Coronary artery (tissue), 2 donors: ENCODE measurements around the gene RNF224.
"Not testable (repeated sequence)": the region's sequence is repeated elsewhere in the genome, so short reads cannot be mapped to it uniquely, and the experiment has no call there.

Source experiments
- DNase-seq: peaks from one replicate; pipeline ENCODE4 v3.0.0-alpha.2; 2017; ENCODE audit warnings: low spot score
- H3K27ac ChIP-seq, 2 donors: fragments of 200-600 bp; sonication (generic); one replicate each; pipeline ENCODE4 v1.5.1; 2016 to 2019
- H3K4me3 ChIP-seq: fragments of 200-600 bp; sonication (generic); 2 replicates; pipeline ENCODE4 v1.5.1; 2016; ENCODE audit warnings: mild to moderate bottlenecking, moderate library complexity
- TF ChIP-seq, protein P1 (sequence below): fragments of 200-600 bp; sonication (generic); IDR thresholded peaks from one replicate; pipeline ENCODE4 v1.5.1; 2019; ENCODE audit warnings: antibody characterized with exemption

Gene RNF224

GRCh38 chr9:137256362-137256761, 29.1 kb downstream of the RNF224 start:
- no peak for DNase-seq
- TF ChIP-seq, protein P1, sequence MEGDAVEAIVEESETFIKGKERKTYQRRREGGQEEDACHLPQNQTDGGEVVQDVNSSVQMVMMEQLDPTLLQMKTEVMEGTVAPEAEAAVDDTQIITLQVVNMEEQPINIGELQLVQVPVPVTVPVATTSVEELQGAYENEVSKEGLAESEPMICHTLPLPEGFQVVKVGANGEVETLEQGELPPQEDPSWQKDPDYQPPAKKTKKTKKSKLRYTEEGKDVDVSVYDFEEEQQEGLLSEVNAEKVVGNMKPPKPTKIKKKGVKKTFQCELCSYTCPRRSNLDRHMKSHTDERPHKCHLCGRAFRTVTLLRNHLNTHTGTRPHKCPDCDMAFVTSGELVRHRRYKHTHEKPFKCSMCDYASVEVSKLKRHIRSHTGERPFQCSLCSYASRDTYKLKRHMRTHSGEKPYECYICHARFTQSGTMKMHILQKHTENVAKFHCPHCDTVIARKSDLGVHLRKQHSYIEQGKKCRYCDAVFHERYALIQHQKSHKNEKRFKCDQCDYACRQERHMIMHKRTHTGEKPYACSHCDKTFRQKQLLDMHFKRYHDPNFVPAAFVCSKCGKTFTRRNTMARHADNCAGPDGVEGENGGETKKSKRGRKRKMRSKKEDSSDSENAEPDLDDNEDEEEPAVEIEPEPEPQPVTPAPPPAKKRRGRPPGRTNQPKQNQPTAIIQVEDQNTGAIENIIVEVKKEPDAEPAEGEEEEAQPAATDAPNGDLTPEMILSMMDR = no peak
- peak overlapping the region; percentile 93 for H3K4me3 ChIP-seq
- no peak overlapping the region for H3K27ac ChIP-seq

DNA sequence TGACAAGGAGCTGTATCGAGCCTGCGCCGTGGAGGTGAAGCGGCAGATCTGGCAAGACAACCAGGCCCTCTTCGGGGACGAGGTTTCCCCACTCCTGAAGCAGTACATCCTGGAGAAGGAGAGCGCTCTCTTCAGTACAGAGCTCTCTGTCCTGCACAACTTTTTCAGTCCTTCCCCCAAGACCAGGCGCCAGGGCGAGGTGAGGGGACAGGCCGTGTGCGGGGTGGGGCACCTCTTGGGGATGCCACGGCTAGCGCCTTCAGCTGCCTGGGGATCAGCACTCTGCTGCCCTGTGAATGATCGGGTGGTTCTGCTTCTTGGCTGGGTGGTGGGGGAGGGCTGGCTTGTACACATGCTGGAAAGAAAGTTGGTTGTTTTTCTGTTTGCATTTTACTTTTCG, 29.6 kb downstream of the RNF224 start:
- TF ChIP-seq, protein P1 = no peak
- peak overlapping the region; percentile 93 for H3K4me3 ChIP-seq
- DNase-seq = no peak
- H3K27ac ChIP-seq = no peak overlapping the region

DNA sequence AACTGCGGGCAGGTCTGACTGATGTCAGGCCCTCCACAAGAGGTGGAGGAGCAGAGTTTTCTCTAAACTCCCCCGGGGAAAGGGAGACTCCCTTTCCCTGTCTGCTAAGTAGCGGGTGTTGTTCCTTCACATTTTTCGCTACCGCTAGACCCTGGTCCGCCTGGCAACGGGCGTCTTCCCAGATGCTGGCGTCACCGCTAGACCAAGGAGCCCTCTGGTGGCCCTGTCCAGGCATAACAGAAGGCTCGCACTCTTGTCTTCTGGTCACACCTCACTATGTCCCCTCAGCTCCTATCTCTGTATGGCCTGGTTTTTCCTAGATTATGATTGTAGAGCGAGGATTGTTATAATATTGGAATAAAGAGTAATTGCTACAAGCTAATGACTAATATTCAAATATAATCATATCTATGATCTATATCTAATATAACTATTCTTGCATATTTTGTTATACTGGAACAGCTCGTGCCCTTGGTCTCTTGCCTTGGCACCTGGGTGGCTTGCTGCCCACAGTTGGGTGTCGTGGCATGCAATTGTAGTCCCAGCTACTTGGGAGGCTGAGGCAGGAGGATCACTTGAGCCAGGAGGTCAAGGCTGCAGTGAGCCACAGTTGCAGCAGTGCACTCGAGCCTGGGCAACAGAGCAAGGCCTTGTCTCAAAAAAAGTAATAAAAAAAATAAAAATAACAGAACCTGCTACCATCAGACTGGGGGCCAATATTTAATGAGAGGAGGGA, 35.0 kb downstream of the RNF224 start:
- DNase-seq, H3K27ac ChIP-seq, H3K4me3 ChIP-seq: not testable (repeated sequence)
- TF ChIP-seq, protein P1 = peak; percentile 20

GRCh38 chr9:137262909-137263285, 35.6 kb downstream of the RNF224 start:
- Histone ChIP-seq H3K27ac (no peak overlapping the region), H3K4me3 (no peak overlapping the region)
- TF ChIP-seq, protein P1 = no peak
- DNase-seq = no peak

GRCh38 chr9:137263506-137263905, 36.2 kb downstream of the RNF224 start:
- H3K4me3 ChIP-seq = no peak overlapping the region
- TF ChIP-seq, protein P1 = no peak
- no peak for DNase-seq
- no peak overlapping the region for H3K27ac ChIP-seq

- DNase-seq = no peak
- TF ChIP-seq, protein P1 = no peak
Observed at GRCh38 chr9:137264067-137264466, 36.8 kb downstream of the RNF224 start.

GRCh38 chr9:137265496-137266161, 38.3 kb downstream of the RNF224 start:
- Histone ChIP-seq H3K27ac (no peak overlapping the region), H3K4me3 (no peak overlapping the region)
- TF ChIP-seq, protein P1 = no peak
- no peak for DNase-seq

More at GRCh38 chr9:137264067-137264466, 36.8 kb downstream of the RNF224 start:
- Histone ChIP-seq H3K4me3 (no peak overlapping the region), H3K27ac (no peak overlapping the region)
